ENCODE results near the gene NHLRC3. TPM values are rescaled to one million over a fixed set of nuclear protein-coding genes. Genes with fewer than 3 reads are reported as not detected.

Gene NHLRC3
- total RNA-seq, 1 donor from 2014 or later = 14.5 TPM

GRCh38 chr13:39012608-39013007 lies 25.6 kb upstream of the NHLRC3 start:
- Histone ChIP-seq H3K27me3 (no peaks in the 10 kb centered on the region), H3K4me3 (no peak overlapping the region), H3K9me3 (no peaks in the 10 kb centered on the region), H3K4me1 (no peaks in the 10 kb centered on the region), H3K27ac (no peak overlapping the region), H3K36me3 (peaks cover 3 to 55% of the 10 kb centered on the region in 2 donors)
- TF ChIP-seq CTCF (IDR thresholded peaks at IDR 0.05) = no peak
- TF ChIP-seq POLR2AphosphoS5 (IDR thresholded peaks at IDR 0.05; ENCODE audit: insufficient read depth in 1 of 2, low read depth in 1 of 2) = no peak
- TF ChIP-seq POLR2A (IDR thresholded peaks at IDR 0.05) = no peak
- intact Hi-C loops (cut with DNase I) = no loop called here
- DNase-seq (ENCODE audit: extremely low spot score in 2 of 2) = no peak

GRCh38 chr13:39013462-39013861 lies 24.8 kb upstream of the NHLRC3 start:
- Histone ChIP-seq H3K4me3 (no peak overlapping the region), H3K27ac (no peak overlapping the region), H3K9me3 (no peaks in the 10 kb centered on the region), H3K27me3 (no peaks in the 10 kb centered on the region), H3K36me3 (peaks cover 3 to 55% of the 10 kb centered on the region in 2 donors), H3K4me1 (no peaks in the 10 kb centered on the region)
- TF ChIP-seq CTCF (IDR thresholded peaks at IDR 0.05) (no peak), POLR2A (IDR thresholded peaks at IDR 0.05) (no peak), POLR2AphosphoS5 (IDR thresholded peaks at IDR 0.05; ENCODE audit: insufficient read depth in 1 of 2, low read depth in 1 of 2) (no peak)
- intact Hi-C loops (cut with DNase I) = no loop called here
- no peak for DNase-seq (ENCODE audit: extremely low spot score in 2 of 2)

- H3K27me3 ChIP-seq = no peaks in the 10 kb centered on the region
- no peak overlapping the region for H3K4me3 ChIP-seq
- peaks cover 3 to 44% of the 10 kb centered on the region in 2 donors for H3K36me3 ChIP-seq
- H3K4me1 ChIP-seq = no peaks in the 10 kb centered on the region
- DNase-seq (ENCODE audit: extremely low spot score in 2 of 2) = no peak
- H3K27ac ChIP-seq = no peak overlapping the region
- TF ChIP-seq CTCF (IDR thresholded peaks at IDR 0.05) (no peak), POLR2AphosphoS5 (IDR thresholded peaks at IDR 0.05; ENCODE audit: insufficient read depth in 1 of 2, low read depth in 1 of 2) (no peak), POLR2A (IDR thresholded peaks at IDR 0.05) (no peak)
- intact Hi-C loops (cut with DNase I) = no loop called here
- no peaks in the 10 kb centered on the region for H3K9me3 ChIP-seq
These were observed 22.2 kb upstream of the NHLRC3 start for GRCh38 chr13:39016087-39016486.

- H3K27ac ChIP-seq = no peak overlapping the region
- H3K36me3 ChIP-seq = peaks cover 3 to 38% of the 10 kb centered on the region in 2 donors
- H3K27me3 ChIP-seq = no peaks in the 10 kb centered on the region
- H3K4me3 ChIP-seq = no peak overlapping the region
- intact Hi-C loops (cut with DNase I) = no loop called here
- TF ChIP-seq CTCF (IDR thresholded peaks at IDR 0.05) = no peak
- TF ChIP-seq POLR2AphosphoS5 (IDR thresholded peaks at IDR 0.05; ENCODE audit: insufficient read depth in 1 of 2, low read depth in 1 of 2) = no peak
- no peak for TF ChIP-seq POLR2A (IDR thresholded peaks at IDR 0.05)
- H3K4me1 ChIP-seq = no peaks in the 10 kb centered on the region
- DNase-seq (ENCODE audit: extremely low spot score in 2 of 2) = no peak
- H3K9me3 ChIP-seq = no peaks in the 10 kb centered on the region
These were observed 21.5 kb upstream of the NHLRC3 start for GRCh38 chr13:39016787-39017186.

GRCh38 chr13:39020853-39021462 lies 17.3 kb upstream of the NHLRC3 start:
- Histone ChIP-seq H3K9me3 (no peaks in the 10 kb centered on the region), H3K27me3 (no peaks in the 10 kb centered on the region), H3K4me3 (no peak overlapping the region), H3K27ac (no peak overlapping the region), H3K4me1 (no peaks in the 10 kb centered on the region), H3K36me3 (peaks cover 0 to 29% of the 10 kb centered on the region in 2 donors)
- TF ChIP-seq CTCF (IDR thresholded peaks at IDR 0.05) = no peak
- TF ChIP-seq POLR2AphosphoS5 (IDR thresholded peaks at IDR 0.05; ENCODE audit: insufficient read depth in 1 of 2, low read depth in 1 of 2) = no peak
- TF ChIP-seq POLR2A (IDR thresholded peaks at IDR 0.05) = no peak
- intact Hi-C loops (cut with DNase I) = no loop called here
- no peak for DNase-seq (ENCODE audit: extremely low spot score in 2 of 2)

Data from vagina (tissue), 2 donors.